ENCODE data around the gene CACNA2D3.

DNA sequence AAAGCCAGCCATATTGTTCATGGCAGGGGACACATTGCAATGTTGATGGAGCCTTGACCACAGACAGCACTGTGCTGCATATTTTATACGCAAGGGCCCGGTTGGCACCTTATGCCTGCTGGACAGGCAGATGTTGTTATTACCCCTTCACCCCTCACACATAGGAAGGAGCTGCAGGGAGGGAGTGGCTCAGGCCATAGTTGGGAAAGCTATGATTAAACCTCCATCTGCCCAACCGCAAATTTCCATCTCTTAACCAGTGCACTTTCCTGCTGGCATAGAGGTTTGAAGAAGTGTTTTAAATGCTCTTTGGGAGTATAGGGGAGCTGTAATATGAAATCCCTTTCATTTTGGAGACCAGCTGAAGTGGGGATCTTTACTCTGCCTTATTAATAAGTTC, 224.7 kb downstream of the CACNA2D3 start:
- TF ChIP-seq, protein P1, sequence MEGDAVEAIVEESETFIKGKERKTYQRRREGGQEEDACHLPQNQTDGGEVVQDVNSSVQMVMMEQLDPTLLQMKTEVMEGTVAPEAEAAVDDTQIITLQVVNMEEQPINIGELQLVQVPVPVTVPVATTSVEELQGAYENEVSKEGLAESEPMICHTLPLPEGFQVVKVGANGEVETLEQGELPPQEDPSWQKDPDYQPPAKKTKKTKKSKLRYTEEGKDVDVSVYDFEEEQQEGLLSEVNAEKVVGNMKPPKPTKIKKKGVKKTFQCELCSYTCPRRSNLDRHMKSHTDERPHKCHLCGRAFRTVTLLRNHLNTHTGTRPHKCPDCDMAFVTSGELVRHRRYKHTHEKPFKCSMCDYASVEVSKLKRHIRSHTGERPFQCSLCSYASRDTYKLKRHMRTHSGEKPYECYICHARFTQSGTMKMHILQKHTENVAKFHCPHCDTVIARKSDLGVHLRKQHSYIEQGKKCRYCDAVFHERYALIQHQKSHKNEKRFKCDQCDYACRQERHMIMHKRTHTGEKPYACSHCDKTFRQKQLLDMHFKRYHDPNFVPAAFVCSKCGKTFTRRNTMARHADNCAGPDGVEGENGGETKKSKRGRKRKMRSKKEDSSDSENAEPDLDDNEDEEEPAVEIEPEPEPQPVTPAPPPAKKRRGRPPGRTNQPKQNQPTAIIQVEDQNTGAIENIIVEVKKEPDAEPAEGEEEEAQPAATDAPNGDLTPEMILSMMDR (conservative IDR thresholded peaks at IDR 0.05 in 1 of 2, IDR thresholded peaks at IDR 0.05 in 1 of 2; ENCODE audit: extremely low read depth in 1 of 2, insufficient read depth in 1 of 2, low read depth in 1 of 2, low read length in 2 of 2) = no peak
- TF ChIP-seq EZH2 (IDR thresholded peaks at IDR 0.05; ENCODE audit: borderline replicate concordance, low read length) = no peak
